ENCODE measurements around the gene CBL. TPM values are rescaled to one million over a fixed set of nuclear protein-coding genes. Genes with fewer than 3 reads are reported as not detected.

The CBL gene
- total RNA-seq, 3 donors from 2014 or later, result 11.0 to 24.4 (median 13.1) TPM

DNA sequence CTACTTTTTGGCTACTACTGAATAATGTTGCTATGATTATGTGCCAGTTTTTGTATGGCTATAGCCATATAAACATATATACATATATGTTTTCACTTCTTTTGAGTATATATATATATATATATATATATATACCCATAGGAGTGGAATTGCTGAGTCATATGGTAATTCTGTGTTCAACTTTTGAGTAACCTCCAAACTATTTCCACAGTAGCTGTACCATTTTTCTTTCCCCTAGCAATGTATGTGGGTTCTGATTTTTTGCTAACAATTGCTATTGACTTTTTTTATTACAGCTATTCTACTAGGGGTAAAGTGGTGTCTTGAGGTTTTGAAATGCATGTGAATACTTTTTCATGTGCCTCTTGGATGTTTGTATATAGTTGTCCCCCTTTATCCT lies 30.4 kb downstream of the CBL start:
- no peak overlapping the region for H3K4me3 ChIP-seq
- no peak for DNase-seq
- H3K9me3 ChIP-seq, result no peaks in the 10 kb centered on the region
- TF ChIP-seq, protein P1, sequence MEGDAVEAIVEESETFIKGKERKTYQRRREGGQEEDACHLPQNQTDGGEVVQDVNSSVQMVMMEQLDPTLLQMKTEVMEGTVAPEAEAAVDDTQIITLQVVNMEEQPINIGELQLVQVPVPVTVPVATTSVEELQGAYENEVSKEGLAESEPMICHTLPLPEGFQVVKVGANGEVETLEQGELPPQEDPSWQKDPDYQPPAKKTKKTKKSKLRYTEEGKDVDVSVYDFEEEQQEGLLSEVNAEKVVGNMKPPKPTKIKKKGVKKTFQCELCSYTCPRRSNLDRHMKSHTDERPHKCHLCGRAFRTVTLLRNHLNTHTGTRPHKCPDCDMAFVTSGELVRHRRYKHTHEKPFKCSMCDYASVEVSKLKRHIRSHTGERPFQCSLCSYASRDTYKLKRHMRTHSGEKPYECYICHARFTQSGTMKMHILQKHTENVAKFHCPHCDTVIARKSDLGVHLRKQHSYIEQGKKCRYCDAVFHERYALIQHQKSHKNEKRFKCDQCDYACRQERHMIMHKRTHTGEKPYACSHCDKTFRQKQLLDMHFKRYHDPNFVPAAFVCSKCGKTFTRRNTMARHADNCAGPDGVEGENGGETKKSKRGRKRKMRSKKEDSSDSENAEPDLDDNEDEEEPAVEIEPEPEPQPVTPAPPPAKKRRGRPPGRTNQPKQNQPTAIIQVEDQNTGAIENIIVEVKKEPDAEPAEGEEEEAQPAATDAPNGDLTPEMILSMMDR (IDR thresholded peaks at IDR 0.05), result no peak
- ATAC-seq, result no peak
- no peaks in the 10 kb centered on the region for H3K4me1 ChIP-seq (ENCODE audit: low read depth)
- H3K36me3 ChIP-seq (ENCODE audit: low read depth), result no peaks in the 10 kb centered on the region
- intact Hi-C loops (cut with DNase I, micrococcal nuclease), result no loop called here

DNA sequence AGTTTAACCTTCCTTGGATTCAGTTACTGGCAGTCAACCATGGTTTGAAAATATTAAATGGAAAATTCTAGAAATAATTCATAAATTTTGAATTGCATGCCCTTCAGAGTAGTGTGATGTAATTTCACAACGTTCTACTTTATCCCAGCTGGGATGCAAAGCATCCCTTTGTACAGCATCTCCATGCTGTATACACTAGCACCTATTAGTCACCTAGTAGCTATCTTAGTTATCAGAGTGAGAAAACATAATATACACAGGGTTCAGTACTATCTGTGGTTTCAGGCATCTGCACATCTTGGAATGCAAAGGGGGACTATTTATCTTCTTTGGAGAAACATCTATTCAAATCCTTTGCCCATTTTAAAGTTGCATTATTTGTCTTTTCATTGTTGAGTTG lies 30.8 kb downstream of the CBL start:
- Histone ChIP-seq H3K9me3 (no peaks in the 10 kb centered on the region), H3K4me1 (ENCODE audit: low read depth) (no peaks in the 10 kb centered on the region), H3K4me3 (no peak overlapping the region), H3K36me3 (ENCODE audit: low read depth) (no peaks in the 10 kb centered on the region)
- DNase-seq (no peak), ATAC-seq (no peak)
- intact Hi-C loops (cut with DNase I, micrococcal nuclease), result no loop called here
- TF ChIP-seq, protein P1 (IDR thresholded peaks at IDR 0.05), result no peak

DNA sequence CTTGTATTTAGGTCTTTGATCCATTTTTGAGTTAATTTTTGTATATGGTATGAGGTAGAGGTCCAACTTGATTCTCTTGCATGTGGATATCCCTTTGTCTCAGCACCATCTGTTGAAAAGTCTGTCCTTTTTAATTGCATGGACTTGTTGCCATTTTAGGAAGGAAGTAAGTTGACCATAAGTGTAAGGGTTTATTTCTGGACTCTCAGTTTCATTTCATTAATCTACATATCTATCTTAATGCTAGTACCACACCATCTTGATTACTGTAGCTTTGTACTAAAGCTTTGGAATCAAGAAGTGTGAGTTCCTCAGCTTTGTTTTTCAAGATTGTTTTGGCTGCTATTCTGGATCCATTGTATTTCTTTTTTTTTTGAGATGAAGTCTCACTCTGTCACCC lies 31.4 kb downstream of the CBL start:
- TF ChIP-seq, protein P1 (IDR thresholded peaks at IDR 0.05), result no peak

DNA sequence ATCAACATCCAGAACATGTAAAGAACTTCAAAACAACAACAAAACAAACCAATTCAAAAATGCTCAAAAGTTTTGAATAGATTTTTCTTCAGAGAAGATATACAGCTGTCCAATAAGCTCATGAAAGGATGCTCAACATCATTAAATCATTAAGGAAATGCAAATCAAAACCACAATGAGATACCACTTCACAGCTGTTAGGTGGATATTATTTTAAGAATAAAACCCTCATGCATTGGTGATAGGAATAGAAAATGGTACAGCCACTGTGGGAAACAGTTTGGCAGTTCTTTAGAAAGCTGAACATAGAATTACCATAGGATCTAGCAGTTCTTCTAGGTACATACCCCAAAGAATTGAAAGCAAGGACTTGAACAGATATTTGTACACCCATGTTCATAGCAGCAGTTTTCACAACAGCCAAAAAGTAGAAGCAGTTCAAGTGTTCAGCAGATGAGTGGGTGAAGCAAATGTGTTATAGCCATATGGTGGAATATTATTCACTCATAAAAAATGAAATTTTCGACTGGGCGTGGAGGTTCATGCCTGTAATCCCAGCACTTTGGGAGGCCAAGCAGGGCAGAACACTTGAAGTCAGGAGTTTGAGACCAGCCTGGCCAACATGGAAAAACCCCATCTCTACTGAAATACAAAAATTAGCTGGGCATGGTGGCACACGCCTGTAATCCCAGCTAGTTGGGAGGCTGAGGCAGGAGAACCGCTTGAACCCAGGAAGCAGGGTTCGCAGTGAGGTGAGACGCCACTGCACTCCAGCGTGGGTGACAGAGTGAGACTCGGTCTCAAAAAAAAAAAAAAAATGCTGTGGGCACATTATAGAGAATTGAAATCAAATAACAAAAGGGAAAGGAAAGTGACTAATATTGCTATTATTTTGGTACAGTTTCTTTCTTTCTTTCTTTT lies 42.9 kb downstream of the CBL start:
- no peak for DNase-seq
- no peak overlapping the region for H3K4me3 ChIP-seq
- no peak for ATAC-seq
- H3K4me1 ChIP-seq (ENCODE audit: low read depth), result no peaks in the 10 kb centered on the region
- no peaks in the 10 kb centered on the region for H3K36me3 ChIP-seq (ENCODE audit: low read depth)
- TF ChIP-seq, protein P1 (IDR thresholded peaks at IDR 0.05), result no peak
- H3K9me3 ChIP-seq, result no peaks in the 10 kb centered on the region
- intact Hi-C loops (cut with DNase I, micrococcal nuclease), result no loop called here

More for the DNA sequence above, 31.4 kb downstream of the CBL start:
- H3K4me3 ChIP-seq, result no peak overlapping the region
- no peaks in the 10 kb centered on the region for H3K4me1 ChIP-seq (ENCODE audit: low read depth)
- DNase-seq (no peak), ATAC-seq (no peak)
- intact Hi-C loops (cut with DNase I, micrococcal nuclease), result no loop called here
- no peaks in the 10 kb centered on the region for H3K9me3 ChIP-seq
- no peaks in the 10 kb centered on the region for H3K36me3 ChIP-seq (ENCODE audit: low read depth)

DNA sequence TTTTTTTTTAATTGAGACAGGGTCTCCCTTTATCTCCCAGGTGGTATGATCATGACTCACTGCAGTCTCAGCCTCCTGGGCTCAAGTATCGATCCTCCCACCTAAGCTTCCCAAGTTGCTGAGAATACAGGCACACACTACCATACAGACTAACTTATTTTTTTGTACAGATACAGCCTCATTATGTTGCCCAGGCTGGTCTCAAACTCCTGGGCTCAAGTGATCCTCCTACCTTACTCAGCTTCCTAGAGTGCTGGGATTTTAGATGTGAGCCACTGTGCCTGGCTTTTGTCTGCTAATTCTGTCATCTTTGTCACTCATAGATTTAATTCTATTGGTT lies 43.5 kb downstream of the CBL start:
- Histone ChIP-seq H3K36me3 (ENCODE audit: low read depth) (no peaks in the 10 kb centered on the region), H3K9me3 (no peaks in the 10 kb centered on the region), H3K4me3 (no peak overlapping the region), H3K4me1 (ENCODE audit: low read depth) (no peaks in the 10 kb centered on the region)
- DNase-seq (no peak), ATAC-seq (no peak)
- TF ChIP-seq, protein P1 (IDR thresholded peaks at IDR 0.05), result no peak
- intact Hi-C loops (cut with DNase I, micrococcal nuclease), result no loop called here
